Endothelial cell of umbilical vein (primary cell): Measurements from ENCODE around the gene CCND2. TPM values are rescaled to one million over a fixed set of nuclear protein-coding genes. Genes with fewer than 3 reads are reported as not detected.

Source experiments
- BruUV-seq: library from RNA; stranded (reverse); fragments of 400-500 nt; replicated peaks from 2 replicates; lab custom pipeline; 2021; lab: Mats Ljungman, UMichigan
- CTCF ChIA-PET: fragments of 300-600, 350-600 bp; sonication (Branson Sonifier 250); formaldehyde crosslinking; loops from one replicate; lab custom pipeline; 2021; ENCODE audit warnings: antibody characterized with exemption, inconsistent platforms; lab: Charles Lee
- POLR2A ChIA-PET: fragments of 300-600, 350-600 bp; sonication (Branson Sonifier 250); formaldehyde crosslinking; loops from one replicate; lab custom pipeline; 2021; ENCODE audit warnings: antibody characterized with exemption, inconsistent platforms; lab: Charles Lee
- DNase-seq: peaks from one replicate; pipeline ENCODE4 v3.0.0-alpha.2; 2011; ENCODE audit warnings: low read depth, low spot score
- FAIRE-seq: peaks from 2 replicates; lab custom pipeline; 2011; peaks lifted over from hg19 to GRCh38; lab: Jason Lieb, UNC
- H2AFZ ChIP-seq: 2 replicates; pipeline ENCODE4 v1.6.0; 2012; ENCODE audit warnings: low read depth, low read length, control low read depth, inconsistent platforms
- H3K27ac ChIP-seq: 2 replicates; pipeline ENCODE4 v1.5.1; 2011; ENCODE audit warnings: low read depth, mild to moderate bottlenecking, control low read depth, low read length, moderate library complexity; ENCODE audit not compliant: insufficient read depth
- H3K27me3 ChIP-seq, 2 experiments: 2 replicates each; pipeline versions ENCODE4 v1.6.0 to v1.6.1; 2011; ENCODE audit warnings: low read length in 2 of 2, mixed read lengths in 1 of 2; ENCODE audit not compliant: control insufficient read depth in 2 of 2, insufficient read depth in 2 of 2
- H3K36me3 ChIP-seq, 2 experiments: 2 replicates in 1 of 2; 3 replicates in 1 of 2; pipeline ENCODE4 v1.5.1; 2011; ENCODE audit warnings: low read length in 2 of 2, mild to moderate bottlenecking in 1 of 2, moderate library complexity in 1 of 2; ENCODE audit not compliant: control insufficient read depth in 2 of 2, insufficient read depth in 2 of 2; ENCODE audit errors: extremely low read depth in 1 of 2
- H3K4me1 ChIP-seq: 3 replicates; pipeline ENCODE4 v1.5.1; 2011; ENCODE audit warnings: mild to moderate bottlenecking, low read length; ENCODE audit not compliant: control insufficient read depth, insufficient read depth; ENCODE audit errors: extremely low read depth
- H3K4me2 ChIP-seq: 2 replicates; pipeline ENCODE4 v1.6.1; 2011; ENCODE audit warnings: low read length, control low read depth, mixed read lengths; ENCODE audit not compliant: insufficient read depth
- H3K4me3 ChIP-seq, 3 experiments: fragments of 200-600 bp in 1 of 3; sonication (generic), shearing (Covaris generic) in 1 of 3; replicated peaks in 1 of 3; 2 replicates each; pipeline ENCODE4 v1.5.1; 2011 to 2016; ENCODE audit warnings: control low read depth in 3 of 3, low read length in 3 of 3, mild to moderate bottlenecking in 2 of 3, inconsistent platforms in 1 of 3, low read depth in 1 of 3, moderate library complexity in 1 of 3; ENCODE audit not compliant: insufficient read depth in 1 of 3
- H3K79me2 ChIP-seq: 2 replicates; pipeline ENCODE4 v1.6.0; 2012; ENCODE audit warnings: low read length, inconsistent platforms; ENCODE audit not compliant: control insufficient read depth, insufficient read depth
- H3K9ac ChIP-seq: replicated peaks from 2 replicates; pipeline ENCODE3; 2011; ENCODE audit warnings: low read length, control low read depth; ENCODE audit not compliant: insufficient read depth; ENCODE audit errors: extremely low read depth
- H3K9me1 ChIP-seq: replicated peaks from 3 replicates; pipeline ENCODE4 v1.6.0; 2011; ENCODE audit warnings: mild to moderate bottlenecking, low read length; ENCODE audit not compliant: control insufficient read depth, insufficient read depth; ENCODE audit errors: extremely low read depth
- H3K9me3 ChIP-seq: replicated peaks from 2 replicates; pipeline ENCODE4 v1.5.1; 2012; ENCODE audit warnings: low read length, inconsistent platforms; ENCODE audit not compliant: control insufficient read depth, insufficient read depth
- H4K20me1 ChIP-seq: replicated peaks from 2 replicates; pipeline ENCODE3; 2011; ENCODE audit warnings: mild to moderate bottlenecking, low read length; ENCODE audit not compliant: control insufficient read depth, insufficient read depth; ENCODE audit errors: extremely low read depth
- CTCF ChIP-seq, 2 donors: IDR thresholded peaks; 1 replicate in 1 of 2; 2 replicates in 1 of 2; pipeline ENCODE4 v1.5.1; 2011; ENCODE audit warnings: low read length in 2 of 2, mild to moderate bottlenecking in 2 of 2, moderate library complexity in 2 of 2, control low read depth in 1 of 2, inconsistent platforms in 1 of 2, low read depth in 1 of 2; ENCODE audit not compliant: insufficient read depth in 1 of 2; ENCODE audit errors: extremely low read depth in 1 of 2
- EZH2 ChIP-seq: IDR thresholded peaks from 2 replicates; pipeline ENCODE4 v1.6.1; 2012; ENCODE audit warnings: borderline replicate concordance, low read depth, mild to moderate bottlenecking, moderate library complexity, low read length, inconsistent platforms; ENCODE audit not compliant: severe bottlenecking
- FOS ChIP-seq: IDR thresholded peaks from 2 replicates; pipeline ENCODE4 v1.6.1; 2011; ENCODE audit warnings: mild to moderate bottlenecking, low read length, moderate library complexity, borderline replicate concordance; ENCODE audit not compliant: insufficient read depth
- GATA2 ChIP-seq: IDR thresholded peaks from 2 replicates; pipeline ENCODE4 v1.7.0; 2011; ENCODE audit warnings: low read depth, mild to moderate bottlenecking, moderate library complexity, mixed read lengths, low read length; ENCODE audit not compliant: insufficient read length, insufficient read depth
- JUN ChIP-seq: IDR thresholded peaks from 2 replicates; pipeline ENCODE4 v1.6.1; 2011; ENCODE audit warnings: borderline replicate concordance, low read depth; ENCODE audit not compliant: insufficient read length, insufficient read depth
- MAX ChIP-seq: IDR thresholded peaks from 2 replicates; pipeline ENCODE4 v1.6.1; 2011; ENCODE audit not compliant: insufficient read depth, insufficient read length
- MYC ChIP-seq: IDR thresholded peaks from one replicate; pipeline ENCODE4 v1.6.1; 2011; ENCODE audit warnings: mild to moderate bottlenecking, low read depth, low read length
- POLR2A ChIP-seq: IDR thresholded peaks from 2 replicates; pipeline ENCODE4 v1.6.1; 2012; ENCODE audit warnings: low read depth, mild to moderate bottlenecking, control low read depth, low read length
- POLR2AphosphoS5 ChIP-seq: IDR thresholded peaks from 2 replicates; pipeline ENCODE4 v1.6.1; 2012; ENCODE audit warnings: low read depth, mild to moderate bottlenecking, control low read depth, low read length, moderate library complexity; ENCODE audit not compliant: insufficient read depth
- dilution Hi-C: fragments of 300-500 bp; cut with MboI; formaldehyde crosslinking; loops from one replicate; pipeline ENCODE4 v1.15.0; 2019; ENCODE audit warnings: low sequenced_read_pairs; ENCODE audit not compliant: extremely low pct_ligation_motif_present
- intact Hi-C: fragments of 100-400 bp; cut with micrococcal nuclease; formaldehyde crosslinking; loops from one replicate; pipeline ENCODE4 v1.10.0; 2022
- polyA plus RNA-seq, 4 experiments: library from polyadenylated mRNA; depleted of rRNA in 3 of 4; stranded (reverse) in 3 of 4; unstranded in 1 of 4; fragments of >200 nt; gene quantifications; 2 replicates each; pipeline versions ENCODE4 v1.2.1 to v1.2.3, GENCODE V29; 2011 to 2012; ENCODE audit warnings: missing spikeins in 1 of 4
- total RNA-seq: library from RNA; stranded (reverse); gene quantifications from 2 replicates; pipeline ENCODE4 v1.2.3, GENCODE V29; 2021

Gene CCND2
- total and polyA plus RNA-seq, 2 donors (not counting 3 experiments of a cell fraction or from before 2014, with no cell fraction given): 0.68 to 3.4 TPM

GRCh38 chr12:4293299-4293965 is 19.9 kb downstream of the CCND2 start:
- Histone ChIP-seq H3K36me3 (no peaks in the 10 kb centered on the region), H3K27ac (no peak overlapping the region), H3K79me2 (no peaks in the 10 kb centered on the region), H4K20me1 (no peaks in the 10 kb centered on the region), H3K9ac (no peak overlapping the region), H3K4me2 (no peak overlapping the region), H3K9me1 (no peaks in the 10 kb centered on the region), H3K27me3 (no peaks in the 10 kb centered on the region), H2AFZ (no peak overlapping the region), H3K4me3 (no peak overlapping the region), H3K9me3 (no peaks in the 10 kb centered on the region), H3K4me1 (no peaks in the 10 kb centered on the region)
- intact Hi-C loops (no loop called here), dilution Hi-C loops (no loop called here)
- TF ChIP-seq POLR2AphosphoS5: no peak
- no peak for TF ChIP-seq GATA2
- no peak for TF ChIP-seq FOS
- TF ChIP-seq CTCF (IDR thresholded peaks at IDR 0.05; ENCODE audit: extremely low read depth in 1 of 2, insufficient read depth in 1 of 2, low read depth in 1 of 2, low read length in 2 of 2): no peak
- no peak for TF ChIP-seq MAX
- no peak for TF ChIP-seq POLR2A
- no peak for TF ChIP-seq JUN
- no peak for TF ChIP-seq EZH2
- no peak for TF ChIP-seq MYC
- ChIA-PET CTCF (interaction anchor here (3.1 kb wide), 1 partner anchor 17 kb away, joined by 16 read pairs; no protein-coding TSS in a partner anchor), POLR2A (no interaction called here)
- FAIRE-seq: no peak
- DNase-seq: no peak
- no TSS peak for BruUV-seq
